ENCODE measurements around the gene GPR39.

The GPR39 gene

DNA sequence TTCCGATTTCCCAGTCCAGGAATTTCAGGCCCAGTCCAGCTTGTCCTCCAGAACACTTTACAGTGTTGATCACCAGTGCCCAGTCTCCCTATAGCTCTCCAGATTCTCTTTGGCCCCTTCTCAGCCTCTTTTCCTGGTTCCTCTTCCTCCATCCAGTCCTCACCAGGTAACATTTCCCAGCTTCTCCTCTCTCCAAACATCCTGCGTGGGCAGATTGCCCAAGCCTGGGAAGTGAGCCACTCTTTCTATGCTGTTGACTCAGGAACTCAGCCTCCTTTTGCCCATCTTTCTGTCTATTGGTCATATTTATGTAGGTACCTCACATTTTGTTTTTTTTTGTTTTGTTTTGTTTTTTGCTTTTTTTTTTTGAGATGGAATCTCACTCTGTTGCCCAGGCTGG lies 144.0 kb downstream of the GPR39 start:
- TF ChIP-seq, protein P1, sequence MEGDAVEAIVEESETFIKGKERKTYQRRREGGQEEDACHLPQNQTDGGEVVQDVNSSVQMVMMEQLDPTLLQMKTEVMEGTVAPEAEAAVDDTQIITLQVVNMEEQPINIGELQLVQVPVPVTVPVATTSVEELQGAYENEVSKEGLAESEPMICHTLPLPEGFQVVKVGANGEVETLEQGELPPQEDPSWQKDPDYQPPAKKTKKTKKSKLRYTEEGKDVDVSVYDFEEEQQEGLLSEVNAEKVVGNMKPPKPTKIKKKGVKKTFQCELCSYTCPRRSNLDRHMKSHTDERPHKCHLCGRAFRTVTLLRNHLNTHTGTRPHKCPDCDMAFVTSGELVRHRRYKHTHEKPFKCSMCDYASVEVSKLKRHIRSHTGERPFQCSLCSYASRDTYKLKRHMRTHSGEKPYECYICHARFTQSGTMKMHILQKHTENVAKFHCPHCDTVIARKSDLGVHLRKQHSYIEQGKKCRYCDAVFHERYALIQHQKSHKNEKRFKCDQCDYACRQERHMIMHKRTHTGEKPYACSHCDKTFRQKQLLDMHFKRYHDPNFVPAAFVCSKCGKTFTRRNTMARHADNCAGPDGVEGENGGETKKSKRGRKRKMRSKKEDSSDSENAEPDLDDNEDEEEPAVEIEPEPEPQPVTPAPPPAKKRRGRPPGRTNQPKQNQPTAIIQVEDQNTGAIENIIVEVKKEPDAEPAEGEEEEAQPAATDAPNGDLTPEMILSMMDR (conservative IDR thresholded peaks at IDR 0.05) = no peak
- no peak for TF ChIP-seq ZFX (IDR thresholded peaks at IDR 0.05)
- H3K27ac ChIP-seq = no peak overlapping the region

DNA sequence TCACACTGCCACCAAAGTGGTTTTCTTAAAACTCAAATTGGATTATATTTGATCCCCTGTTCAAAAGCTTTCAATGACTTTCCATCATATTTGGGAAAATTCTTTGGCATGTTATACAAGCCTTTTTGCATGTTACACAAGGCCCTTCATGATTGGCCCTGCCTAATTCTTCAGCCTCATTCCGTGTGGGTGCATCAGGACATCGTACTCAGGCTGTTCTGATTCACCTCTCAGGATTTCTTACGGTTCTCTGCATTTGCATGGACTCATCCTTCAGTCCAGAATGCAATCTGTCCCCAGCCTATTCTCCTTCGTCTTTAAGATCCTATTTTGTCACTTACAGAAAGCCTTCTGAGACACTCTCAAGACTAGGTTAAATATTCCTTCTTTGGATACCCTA lies 145.6 kb downstream of the GPR39 start:
- no peak overlapping the region for H3K27ac ChIP-seq
- TF ChIP-seq, protein P1 (conservative IDR thresholded peaks at IDR 0.05) = no peak
- TF ChIP-seq ZFX (IDR thresholded peaks at IDR 0.05) = no peak

DNA sequence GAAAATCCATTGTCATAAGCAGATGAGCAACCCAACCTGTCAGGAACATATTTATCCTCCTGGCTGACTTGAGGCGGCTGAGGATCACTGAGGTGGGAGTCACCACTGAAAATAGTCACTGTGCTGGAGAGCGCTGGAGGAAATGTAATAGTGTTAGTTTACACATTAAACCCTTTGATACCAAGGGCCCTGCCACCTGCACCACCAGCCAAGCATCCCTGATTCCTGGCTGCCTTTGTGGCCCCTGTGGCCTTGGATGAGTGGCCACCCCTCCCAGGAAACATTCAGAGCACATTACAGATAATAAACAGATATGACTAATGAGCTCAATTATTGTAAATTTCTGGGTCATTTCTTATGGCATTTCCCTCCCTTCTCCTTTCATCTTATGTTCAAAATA lies 147.5 kb downstream of the GPR39 start:
- TF ChIP-seq ZFX (IDR thresholded peaks at IDR 0.05) = no peak
- TF ChIP-seq, protein P1 (conservative IDR thresholded peaks at IDR 0.05) = no peak
- H3K27ac ChIP-seq = no peak overlapping the region

DNA sequence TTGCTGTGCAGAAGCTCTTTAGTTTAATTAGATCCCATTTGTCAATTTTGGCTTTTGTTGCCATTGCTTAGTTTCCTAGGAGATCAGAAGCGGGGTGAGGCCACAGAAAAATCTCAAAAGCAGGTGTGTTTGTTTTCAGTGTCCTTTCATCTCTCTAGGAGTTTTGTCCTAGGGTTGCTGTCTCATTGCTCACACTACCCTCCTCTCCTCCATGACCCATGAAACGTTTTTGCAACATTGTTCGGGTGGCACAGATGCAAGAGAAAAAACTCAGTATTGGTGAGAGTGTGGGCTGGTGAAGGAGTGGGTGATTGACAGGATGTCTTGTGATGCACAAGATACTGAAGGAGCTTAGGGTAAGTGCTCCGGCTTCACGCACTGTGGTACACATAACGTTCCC lies 149.8 kb downstream of the GPR39 start:
- TF ChIP-seq ZFX (IDR thresholded peaks at IDR 0.05) = no peak
- TF ChIP-seq, protein P1 (conservative IDR thresholded peaks at IDR 0.05) = no peak
- H3K27ac ChIP-seq = no peak overlapping the region

DNA sequence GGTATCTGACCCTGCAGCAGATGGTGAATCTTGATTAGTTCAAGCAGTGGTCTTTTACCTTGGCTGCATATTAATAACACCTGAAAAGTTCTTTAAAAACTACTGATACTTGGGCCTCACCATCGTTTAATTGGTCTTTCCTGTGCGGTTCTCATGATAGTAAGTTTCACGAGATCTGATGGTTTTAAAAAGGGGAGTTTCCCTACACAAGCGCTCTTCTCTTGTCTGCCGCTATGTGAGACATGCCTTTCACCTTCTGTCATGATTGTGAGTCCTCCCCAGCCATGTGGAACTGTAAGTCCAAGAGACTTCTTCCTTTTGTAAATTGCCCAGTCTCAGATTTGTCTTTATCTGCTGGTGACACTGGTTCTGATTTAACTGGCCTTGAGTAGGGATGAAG lies 151.1 kb downstream of the GPR39 start:
- TF ChIP-seq, protein P1 (conservative IDR thresholded peaks at IDR 0.05) = no peak
- no peak overlapping the region for H3K27ac ChIP-seq

DNA sequence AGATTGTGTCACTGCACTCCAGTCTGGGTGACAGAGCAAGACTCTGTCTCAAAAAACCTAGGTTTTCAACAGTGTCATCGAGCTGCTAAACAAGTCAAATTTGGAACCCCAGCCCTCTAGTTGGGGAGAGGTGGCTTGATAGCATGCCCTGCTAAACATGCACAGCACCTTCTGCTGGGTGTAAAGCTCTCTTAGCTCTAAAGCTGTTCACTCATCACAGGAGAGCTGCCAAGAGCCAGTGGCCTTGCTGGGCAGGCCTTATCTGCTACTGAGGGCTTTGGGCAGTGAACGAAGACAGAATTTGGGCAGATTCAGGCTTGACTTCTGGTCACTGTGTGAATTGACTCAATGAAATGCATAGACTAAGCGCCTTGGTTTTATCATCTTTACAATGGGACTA lies 152.1 kb downstream of the GPR39 start:
- TF ChIP-seq, protein P1 (conservative IDR thresholded peaks at IDR 0.05) = no peak
- no peak for TF ChIP-seq ZFX (IDR thresholded peaks at IDR 0.05)
- H3K27ac ChIP-seq = no peak overlapping the region

DNA sequence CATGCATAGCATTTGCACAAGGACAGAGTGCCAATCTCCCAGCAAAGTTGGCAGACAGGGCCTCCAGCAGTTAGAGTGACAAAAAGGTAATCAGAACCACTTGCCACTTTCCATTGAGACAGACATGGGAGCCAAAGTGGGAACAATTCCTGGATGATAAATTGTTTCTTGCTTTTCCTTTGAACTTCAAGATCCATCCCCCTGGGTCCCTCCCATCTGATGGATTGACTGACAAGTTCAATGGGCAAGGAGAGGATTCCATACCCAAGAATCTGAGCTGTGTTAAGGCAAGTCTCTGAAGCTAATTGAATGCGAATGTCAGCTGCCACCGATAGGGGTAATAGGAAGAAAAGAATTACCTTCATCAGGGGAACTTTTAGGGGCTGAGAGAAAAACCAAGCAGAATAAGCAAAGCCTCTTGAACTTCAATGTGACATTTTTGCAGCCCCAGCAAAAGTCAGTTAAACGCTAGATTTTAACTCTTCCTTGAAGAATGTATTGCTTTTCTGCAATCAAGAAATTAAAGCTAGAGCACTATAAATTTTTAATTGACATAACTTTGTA lies 156.9 kb downstream of the GPR39 start:
- H3K27ac ChIP-seq = no peak overlapping the region
- TF ChIP-seq ZFX (IDR thresholded peaks at IDR 0.05) = no peak
- TF ChIP-seq, protein P1 (conservative IDR thresholded peaks at IDR 0.05) = no peak

Data from C4-2B (cell line).